BE2C (cell line): ENCODE data around the gene ADAMTS12.

ENCODE experiments used
- DNase-seq: peaks from one replicate; pipeline ENCODE4 v3.0.0-alpha.2; 2020
- H3K27me3 ChIP-seq: fragments of 250-450 bp; sonication (Bioruptor Pico); 2 replicates; pipeline ENCODE4 v1.5.1; 2020; ENCODE audit warnings: mild to moderate bottlenecking
- H3K36me3 ChIP-seq: fragments of 250-450 bp; sonication (Bioruptor Pico); 2 replicates; pipeline ENCODE4 v1.5.1; 2020; ENCODE audit warnings: mild to moderate bottlenecking
- H3K4me1 ChIP-seq: fragments of 250-450 bp; sonication (Bioruptor Pico); 2 replicates; pipeline ENCODE4 v1.5.1; 2020
- H3K4me3 ChIP-seq: 2 replicates; pipeline ENCODE4 v1.5.1; 2011; ENCODE audit warnings: low read depth, low read length
- H3K9me3 ChIP-seq: fragments of 250-450 bp; sonication (Bioruptor Pico); 2 replicates; pipeline ENCODE4 v1.5.1; 2020
- CTCF ChIP-seq: IDR thresholded peaks from 2 replicates; pipeline ENCODE4 v1.5.1; 2012; ENCODE audit warnings: mild to moderate bottlenecking, low read depth, low read length

ADAMTS12 gene

GRCh38 chr5:33688526-33688925 lies 203.3 kb downstream of the ADAMTS12 start:
- H3K4me3 ChIP-seq, result no peak overlapping the region
- no peaks in the 10 kb centered on the region for H3K9me3 ChIP-seq
- no peaks in the 10 kb centered on the region; the same call in none of the 2 replicates for H3K27me3 ChIP-seq
- H3K4me1 ChIP-seq, result no peaks in the 10 kb centered on the region
- TF ChIP-seq CTCF, result no peak
- DNase-seq, result no peak
- no peaks in the 10 kb centered on the region for H3K36me3 ChIP-seq

DNA sequence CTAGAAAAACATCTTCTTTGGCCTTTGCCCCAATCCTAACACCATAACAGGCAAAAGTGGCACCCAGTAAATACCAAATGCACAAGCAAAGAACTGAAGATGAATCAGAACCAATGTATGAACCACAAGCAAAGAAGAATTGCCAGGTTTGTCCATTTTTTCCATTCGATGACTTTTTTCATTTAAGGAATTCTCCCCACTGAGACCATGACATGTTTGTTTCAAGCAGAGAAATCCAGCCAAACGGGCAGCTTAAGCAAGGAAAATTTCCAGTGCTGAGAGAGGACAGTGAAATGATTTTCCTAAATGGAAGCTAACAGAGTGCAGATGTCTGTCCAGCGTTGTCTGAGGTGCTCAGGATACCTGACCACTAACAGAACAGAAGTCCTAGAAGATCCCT lies 203.7 kb downstream of the ADAMTS12 start:
- no peak overlapping the region for H3K4me3 ChIP-seq
- H3K4me1 ChIP-seq, result no peaks in the 10 kb centered on the region
- no peak for TF ChIP-seq CTCF
- no peaks in the 10 kb centered on the region for H3K36me3 ChIP-seq
- no peaks in the 10 kb centered on the region; the same call in none of the 2 replicates for H3K27me3 ChIP-seq
- no peak for DNase-seq
- no peaks in the 10 kb centered on the region for H3K9me3 ChIP-seq

DNA sequence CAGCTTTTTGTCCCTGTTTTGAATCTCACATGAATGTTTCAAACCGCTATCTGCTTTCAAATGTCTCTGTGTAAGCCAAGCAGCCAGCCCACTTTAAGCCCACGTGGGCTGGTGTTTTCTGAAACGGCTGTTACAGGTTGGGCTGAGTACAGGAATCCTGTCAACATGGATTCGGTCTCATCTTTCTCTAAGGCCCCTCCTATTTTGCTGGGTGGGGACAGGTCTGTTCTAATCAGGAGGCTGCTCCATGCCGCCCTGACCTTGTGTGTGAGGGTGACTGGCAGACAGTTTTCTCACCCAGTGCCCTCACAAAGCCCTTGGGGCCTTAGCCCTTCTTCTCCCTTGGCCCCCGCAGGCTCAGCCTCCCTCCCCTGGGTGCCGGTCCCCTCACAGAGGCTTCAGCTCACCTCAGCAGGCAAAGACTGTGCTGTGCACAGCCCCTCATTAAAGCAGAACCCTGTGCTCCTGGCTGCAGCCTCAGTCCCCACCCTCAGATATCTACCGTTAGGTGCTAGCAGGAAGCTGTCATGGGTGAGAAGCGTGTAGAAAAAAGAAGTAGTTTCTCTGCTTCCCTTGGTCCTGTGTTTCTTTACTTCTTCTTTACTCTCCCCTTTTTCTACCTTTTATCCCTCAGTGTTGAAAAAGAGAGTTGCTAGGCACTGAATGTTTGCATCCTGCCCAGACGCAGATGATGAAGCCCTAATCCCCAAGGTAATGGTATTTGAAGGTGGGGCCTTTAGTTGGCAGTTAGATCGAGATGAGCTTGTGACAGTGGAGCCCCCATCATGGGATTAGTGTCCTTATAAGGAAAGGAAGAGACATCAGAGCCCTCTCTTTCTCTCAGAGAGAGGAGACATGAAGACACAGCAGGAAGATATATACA lies 205.7 kb downstream of the ADAMTS12 start:
- Histone ChIP-seq H3K9me3 (no peaks in the 10 kb centered on the region), H3K4me3 (no peak overlapping the region), H3K4me1 (no peaks in the 10 kb centered on the region), H3K36me3 (no peaks in the 10 kb centered on the region), H3K27me3 (no peaks in the 10 kb centered on the region; the same call in none of the 2 replicates)
- TF ChIP-seq CTCF, result no peak
- no peak for DNase-seq

DNA sequence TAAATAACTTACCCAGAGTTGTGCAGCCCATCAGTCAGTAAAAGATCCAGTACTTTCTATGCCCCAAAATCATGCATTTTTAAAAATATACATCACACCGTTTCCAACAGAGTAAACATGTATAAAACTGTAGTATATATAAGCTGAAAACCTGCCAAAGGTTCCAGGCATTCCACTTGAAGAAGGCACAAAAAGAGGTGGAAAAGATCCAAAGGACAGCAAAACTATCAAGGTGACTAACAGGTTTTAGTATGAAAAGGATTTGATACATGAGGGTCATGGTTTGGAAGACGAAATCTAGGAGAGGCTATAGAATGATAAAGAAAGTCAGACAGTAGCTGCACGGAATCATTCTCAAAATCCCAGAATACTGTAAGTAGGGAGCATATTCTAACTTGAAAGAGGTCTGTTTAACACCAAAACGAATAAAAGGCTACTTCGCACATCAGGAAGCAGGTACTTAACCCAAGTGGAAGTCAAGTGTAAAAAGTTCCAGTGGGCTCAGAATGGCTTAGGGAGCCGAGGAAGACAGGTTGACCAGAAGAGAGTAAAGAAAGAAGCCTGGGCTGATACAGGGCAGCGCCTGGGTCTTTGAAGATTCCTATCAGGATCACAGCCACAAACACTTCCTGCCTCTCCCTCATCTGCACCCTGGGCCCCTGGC lies 207.2 kb downstream of the ADAMTS12 start:
- Histone ChIP-seq H3K4me3 (no peak overlapping the region), H3K9me3 (no peaks in the 10 kb centered on the region), H3K27me3 (no peaks in the 10 kb centered on the region; the same call in none of the 2 replicates), H3K4me1 (no peaks in the 10 kb centered on the region), H3K36me3 (no peaks in the 10 kb centered on the region)
- DNase-seq, result no peak
- no peak for TF ChIP-seq CTCF

DNA sequence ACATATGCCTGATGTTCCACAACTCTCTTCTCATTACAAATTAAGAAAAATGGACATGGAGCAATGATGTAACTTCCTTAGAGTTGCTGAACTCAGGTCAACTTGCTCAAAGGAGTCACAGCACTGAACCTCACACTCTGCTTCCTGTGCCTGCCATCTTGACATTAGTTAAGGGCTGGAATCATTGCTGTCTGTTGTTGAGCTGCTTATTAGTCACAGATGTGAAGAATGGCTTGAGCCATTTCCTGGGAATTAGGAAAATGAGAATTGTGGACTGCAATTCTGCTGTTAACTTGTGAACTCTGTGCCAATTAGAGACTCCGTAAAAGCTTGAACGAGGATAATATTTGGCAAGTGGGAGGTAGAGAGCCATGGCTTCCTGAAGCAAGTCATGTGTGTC lies 212.0 kb downstream of the ADAMTS12 start:
- no peak for DNase-seq
- Histone ChIP-seq H3K27me3 (no peaks in the 10 kb centered on the region), H3K9me3 (no peaks in the 10 kb centered on the region), H3K4me3 (no peak overlapping the region), H3K4me1 (no peaks in the 10 kb centered on the region), H3K36me3 (no peaks in the 10 kb centered on the region)
- TF ChIP-seq CTCF, result no peak
